Hepatocyte (in vitro differentiated cells): Measurements from ENCODE around the gene OR2V2. TPM values are rescaled to one million over a fixed set of nuclear protein-coding genes. Genes with fewer than 3 reads are reported as not detected.

Experiments
- DNase-seq: peaks from one replicate; pipeline ENCODE4 v3.0.0-alpha.2; 2016; ENCODE audit warnings: low spot score
- H2AFZ ChIP-seq: fragments of 200-600 bp; sonication (generic); 2 replicates; pipeline ENCODE4 v1.6.0; 2016; ENCODE audit warnings: antibody characterized with exemption, mild to moderate bottlenecking
- H3K27ac ChIP-seq: fragments of 200-600 bp; sonication (generic); 2 replicates; pipeline ENCODE4 v1.5.1; 2016; ENCODE audit warnings: mild to moderate bottlenecking
- H3K27me3 ChIP-seq: fragments of 200-600 bp; sonication (generic); 2 replicates; pipeline ENCODE4 v1.6.1; 2016
- H3K36me3 ChIP-seq: fragments of 200-600 bp; sonication (generic); replicated peaks from 2 replicates; pipeline ENCODE4 v1.5.1; 2016; ENCODE audit warnings: low read depth; ENCODE audit not compliant: insufficient read depth
- H3K4me1 ChIP-seq: fragments of 200-600 bp; sonication (generic); 2 replicates; pipeline ENCODE4 v1.5.1; 2016; ENCODE audit warnings: mild to moderate bottlenecking, moderate library complexity; ENCODE audit not compliant: insufficient read depth
- H3K4me2 ChIP-seq: fragments of 200-600 bp; sonication (generic); 2 replicates; pipeline ENCODE4 v1.6.0; 2016
- H3K4me3 ChIP-seq: fragments of 200-600 bp; sonication (generic); 2 replicates; pipeline ENCODE4 v1.5.1; 2016; ENCODE audit warnings: mild to moderate bottlenecking
- H3K79me2 ChIP-seq: fragments of 200-600 bp; sonication (generic); 2 replicates; pipeline ENCODE4 v1.6.0; 2017; ENCODE audit warnings: mild to moderate bottlenecking
- H3K9me2 ChIP-seq: fragments of 200-600 bp; sonication (generic); replicated peaks from 2 replicates; pipeline ENCODE4 v1.6.0; 2017; ENCODE audit warnings: mild to moderate bottlenecking; ENCODE audit not compliant: insufficient read depth
- H3K9me3 ChIP-seq: fragments of 200-600 bp; sonication (generic); 2 replicates; pipeline ENCODE4 v1.5.1; 2016; ENCODE audit warnings: low read depth, mild to moderate bottlenecking
- H4K20me1 ChIP-seq: fragments of 200-600 bp; sonication (generic); 2 replicates; pipeline ENCODE4 v1.6.0; 2016; ENCODE audit warnings: mild to moderate bottlenecking; ENCODE audit not compliant: insufficient read depth, poor library complexity, severe bottlenecking
- EZH2 ChIP-seq: fragments of 200-600 bp; sonication (generic); IDR thresholded peaks from 2 replicates; pipeline ENCODE4 v1.6.1; 2016; ENCODE audit warnings: antibody characterized with exemption, mild to moderate bottlenecking, borderline replicate concordance
- EZH2phosphoT487 ChIP-seq: fragments of 200-600 bp; sonication (generic); IDR thresholded peaks from one replicate; pipeline ENCODE4 v1.6.1; 2018; ENCODE audit warnings: antibody characterized with exemption, mild to moderate bottlenecking, low read depth, moderate library complexity; ENCODE audit not compliant: unreplicated experiment, severe bottlenecking
- WGBS: methylation state at CpG from one replicate; pipeline ENCODE4 v1.1.6; 2016; ENCODE audit warnings: low lambda C conversion rate; ENCODE audit errors: missing lambda C conversion rate; 5-methylcytosine and 5-hydroxymethylcytosine counted together
- polyA plus RNA-seq: library from polyadenylated mRNA; unstranded; fragments of >200 nt; fragmentation: Nextera tagmentation; extraction: Ambion mirVana; gene quantifications from 2 replicates; pipeline ENCODE4 v1.2.1, GENCODE V29; 2016
- total RNA-seq: library from RNA; depleted of rRNA; stranded (reverse); fragments of >200 nt; gene quantifications from 2 replicates; pipeline ENCODE4 v1.2.3, GENCODE V29; 2014
- TF ChIP-seq, protein P1 (sequence below): fragments of 200-600 bp; sonication (generic); IDR thresholded peaks from 2 replicates; pipeline ENCODE4 v1.5.1; 2016; ENCODE audit warnings: antibody characterized with exemption, mild to moderate bottlenecking; ENCODE audit not compliant: poor library complexity

OR2V2 gene
- total and polyA plus RNA-seq, 2 experiments from 2014 or later: not detected

DNA sequence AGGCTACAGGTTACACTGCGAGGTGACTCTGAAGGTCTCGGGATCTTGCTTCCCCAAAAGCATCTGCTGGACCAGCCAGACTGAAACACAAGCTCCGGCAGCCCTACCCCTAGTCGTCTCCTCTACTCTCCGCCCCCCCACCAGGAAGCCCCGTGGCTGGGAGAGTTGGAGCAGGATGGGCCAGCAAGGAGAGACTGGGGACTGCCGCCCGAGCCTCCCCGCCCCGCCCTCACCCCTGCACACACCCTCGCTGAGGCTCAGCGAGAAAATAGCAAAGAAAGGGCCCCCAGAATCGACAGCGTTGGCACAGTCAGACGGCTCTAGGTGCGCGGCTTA lies 56.4 kb downstream of the OR2V2 start:
- peaks cover 30% of the 10 kb centered on the region for H3K27me3 ChIP-seq
- H4K20me1 ChIP-seq: no peaks in the 10 kb centered on the region
- H3K9me3 ChIP-seq: no peaks in the 10 kb centered on the region
- DNase-seq: no peak
- H3K4me2 ChIP-seq: peak overlapping the region; percentile 100
- H3K27ac ChIP-seq: no peak overlapping the region
- H3K9me2 ChIP-seq: no peaks in the 10 kb centered on the region
- no peaks in the 10 kb centered on the region for H3K79me2 ChIP-seq
- H3K36me3 ChIP-seq: no peaks in the 10 kb centered on the region
- H2AFZ ChIP-seq: peak overlapping the region; percentile 62
- peak overlapping the region; percentile 53 for H3K4me3 ChIP-seq
- TF ChIP-seq, protein P1, sequence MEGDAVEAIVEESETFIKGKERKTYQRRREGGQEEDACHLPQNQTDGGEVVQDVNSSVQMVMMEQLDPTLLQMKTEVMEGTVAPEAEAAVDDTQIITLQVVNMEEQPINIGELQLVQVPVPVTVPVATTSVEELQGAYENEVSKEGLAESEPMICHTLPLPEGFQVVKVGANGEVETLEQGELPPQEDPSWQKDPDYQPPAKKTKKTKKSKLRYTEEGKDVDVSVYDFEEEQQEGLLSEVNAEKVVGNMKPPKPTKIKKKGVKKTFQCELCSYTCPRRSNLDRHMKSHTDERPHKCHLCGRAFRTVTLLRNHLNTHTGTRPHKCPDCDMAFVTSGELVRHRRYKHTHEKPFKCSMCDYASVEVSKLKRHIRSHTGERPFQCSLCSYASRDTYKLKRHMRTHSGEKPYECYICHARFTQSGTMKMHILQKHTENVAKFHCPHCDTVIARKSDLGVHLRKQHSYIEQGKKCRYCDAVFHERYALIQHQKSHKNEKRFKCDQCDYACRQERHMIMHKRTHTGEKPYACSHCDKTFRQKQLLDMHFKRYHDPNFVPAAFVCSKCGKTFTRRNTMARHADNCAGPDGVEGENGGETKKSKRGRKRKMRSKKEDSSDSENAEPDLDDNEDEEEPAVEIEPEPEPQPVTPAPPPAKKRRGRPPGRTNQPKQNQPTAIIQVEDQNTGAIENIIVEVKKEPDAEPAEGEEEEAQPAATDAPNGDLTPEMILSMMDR: no peak
- peaks cover 20% of the 10 kb centered on the region for H3K4me1 ChIP-seq
- WGBS: 17% methylated on average over 11 of the region's 17 CpGs

DNA sequence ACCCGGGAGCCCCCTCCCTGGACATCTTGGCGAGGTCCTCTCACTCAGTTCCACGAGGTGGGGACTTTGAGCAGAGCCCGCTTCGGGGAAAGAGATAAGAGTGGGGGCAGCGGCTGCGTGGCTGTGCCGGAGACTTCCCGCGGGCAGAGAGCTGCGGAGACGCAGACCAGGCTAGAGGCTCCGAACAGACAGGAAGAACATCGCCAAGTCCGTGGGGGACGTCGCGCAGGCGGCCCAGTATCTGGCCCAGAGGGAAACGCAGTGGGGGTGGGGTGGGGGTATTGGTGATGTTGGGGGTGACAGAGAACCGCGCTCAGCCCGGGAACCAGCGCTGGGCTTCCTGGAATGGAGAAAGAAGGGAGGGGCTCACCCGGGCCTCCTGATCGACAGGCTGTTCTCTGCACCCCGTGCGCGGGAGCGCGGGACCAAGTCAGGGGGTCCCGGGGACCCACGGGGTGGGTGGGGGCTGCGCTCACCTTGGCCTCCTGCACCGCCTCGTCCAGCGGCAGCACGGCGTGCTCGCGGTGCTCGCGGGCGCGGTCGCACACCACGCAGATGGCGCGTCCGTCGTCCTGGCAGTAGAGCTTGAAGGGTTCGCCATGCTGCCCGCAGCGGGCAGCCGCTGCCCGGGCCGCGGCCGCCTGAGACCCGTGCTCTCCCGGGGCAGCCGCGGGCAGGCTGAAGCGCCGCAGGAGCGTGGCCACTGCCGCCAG lies 56.9 kb downstream of the OR2V2 start:
- no peak for TF ChIP-seq EZH2
- no peak for TF ChIP-seq EZH2phosphoT487
- TF ChIP-seq, protein P1: no peak
- no peaks in the 10 kb centered on the region for H3K79me2 ChIP-seq
- no peaks in the 10 kb centered on the region for H3K36me3 ChIP-seq
- DNase-seq: no peak
- H3K4me3 ChIP-seq: peak overlapping the region; percentile 53
- peak overlapping the region; percentile 62 for H2AFZ ChIP-seq
- WGBS: 3% methylated on average over 28 of the region's 67 CpGs
- peak overlapping the region; percentile 100 for H3K4me2 ChIP-seq
- H4K20me1 ChIP-seq: no peaks in the 10 kb centered on the region
- H3K4me1 ChIP-seq: peaks cover 20% of the 10 kb centered on the region
- H3K27me3 ChIP-seq: peaks cover 30% of the 10 kb centered on the region
- H3K9me3 ChIP-seq: no peaks in the 10 kb centered on the region
- H3K9me2 ChIP-seq: no peaks in the 10 kb centered on the region
- H3K27ac ChIP-seq: no peak overlapping the region

DNA sequence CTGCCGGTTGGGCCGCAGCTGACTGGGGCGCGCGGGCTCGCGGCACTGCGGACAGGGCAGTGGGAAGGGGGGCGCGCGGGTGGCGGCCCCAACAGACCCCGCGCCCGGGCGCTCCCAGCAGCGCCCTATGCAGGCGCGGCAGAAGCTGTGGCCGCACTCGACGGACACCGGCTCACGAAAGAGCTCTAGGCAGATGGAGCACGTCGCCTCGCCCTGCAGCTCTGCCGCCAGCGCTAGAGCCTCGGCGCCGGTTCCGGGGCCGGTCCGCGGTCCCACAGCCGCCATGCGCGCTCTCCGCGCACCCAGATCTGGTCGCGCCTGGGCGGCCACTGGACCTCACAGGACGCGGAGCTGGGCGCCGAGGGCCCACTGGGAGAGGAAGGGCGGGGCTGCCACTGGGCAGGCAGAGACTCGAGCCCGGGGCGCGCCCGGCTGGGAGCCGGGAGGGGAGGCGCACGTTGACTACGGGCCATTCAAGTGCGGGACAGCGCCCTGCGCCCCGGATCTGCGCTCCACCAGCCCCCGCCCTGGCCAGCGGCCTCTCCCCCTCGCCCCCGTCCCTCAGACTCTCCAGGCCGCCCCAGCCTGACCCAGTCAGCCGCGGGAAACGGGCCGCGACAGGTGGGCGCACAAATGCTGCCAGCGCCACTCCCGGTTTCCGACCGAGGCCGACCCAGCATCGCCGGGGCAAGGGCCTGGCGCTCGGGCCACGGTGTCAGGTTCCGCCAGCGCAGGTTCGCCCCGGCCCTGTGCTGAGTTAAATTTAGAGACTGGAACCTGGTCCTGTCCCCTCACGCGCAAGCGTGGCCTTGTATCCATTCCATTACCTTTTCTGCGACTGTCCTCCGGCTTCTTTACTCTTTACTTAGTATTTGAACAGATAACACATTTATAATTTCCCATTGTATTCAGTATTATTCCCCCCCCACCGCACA lies 57.7 kb downstream of the OR2V2 start, which contains the start of gene TRIM7:
Gene TRIM7 (minus strand): TSS at position 371 of the 935 bp plus-strand sequence. CDS start 86 bp downstream, at position 285.
- peak within 1 kb of the TSS; percentile 100 for H3K4me2 ChIP-seq
- WGBS: 2% methylated on average over 73 of the region's 94 CpGs
- peak within 1 kb of the TSS; percentile 53 for H3K4me3 ChIP-seq
- peak within 1 kb of the TSS; percentile 62 for H2AFZ ChIP-seq
- no peak within 1 kb of the TSS for H3K27ac ChIP-seq
- TF ChIP-seq, protein P1: no peak
- TF ChIP-seq EZH2phosphoT487: no peak
- TF ChIP-seq EZH2: no peak
- no peaks in the 10 kb centered on the region for H3K9me2 ChIP-seq
- no peaks in the 10 kb centered on the region for H3K79me2 ChIP-seq
- peaks cover 30% of the 10 kb centered on the region for H3K27me3 ChIP-seq
- no peaks in the 10 kb centered on the region for H4K20me1 ChIP-seq
- H3K4me1 ChIP-seq: peaks cover 20% of the 10 kb centered on the region
- H3K36me3 ChIP-seq: no peaks in the 10 kb centered on the region
- DNase-seq: peak; percentile 50
- H3K9me3 ChIP-seq: no peaks in the 10 kb centered on the region
